H1 (cell line): ENCODE results near the gene BFSP2. TPM values are rescaled to one million over a fixed set of nuclear protein-coding genes. Genes with fewer than 3 reads are reported as not detected.

Experiments
- CBX5 ChIP-seq: fragments of 300-800, 300-1000 bp; sonication (generic); IDR thresholded peaks from 2 replicates; pipeline ENCODE4 v1.7.1; 2016; ENCODE audit warnings: antibody characterized with exemption, low read length, low read depth
- CBX8 ChIP-seq: fragments of 300-800, 300-1000 bp; sonication (generic); IDR thresholded peaks from 2 replicates; pipeline ENCODE4 v1.7.1; 2016; ENCODE audit warnings: low read depth, low read length, borderline replicate concordance
- CHD2 ChIP-seq: IDR thresholded peaks from 2 replicates; pipeline ENCODE4 v1.6.1; 2012; ENCODE audit warnings: low read length, improper control_type of control experiment
- CHD7 ChIP-seq: fragments of 300-600 bp; sonication (generic); IDR thresholded peaks from 2 replicates; pipeline ENCODE4 v1.7.1; 2012; ENCODE audit warnings: low read length, moderate library complexity, mild to moderate bottlenecking, inconsistent platforms; ENCODE audit not compliant: insufficient replicate concordance
- RBBP5 ChIP-seq: IDR thresholded peaks from 2 replicates; pipeline ENCODE4 v1.7.1; 2012; ENCODE audit warnings: low read depth, mild to moderate bottlenecking, inconsistent platforms, low read length, moderate library complexity, borderline replicate concordance
- SP1 ChIP-seq: IDR thresholded peaks from 2 replicates; pipeline ENCODE4 v1.6.1; 2011; ENCODE audit warnings: low read depth, low read length
- TAF1 ChIP-seq: IDR thresholded peaks from 2 replicates; pipeline ENCODE4 v1.6.1; 2011; ENCODE audit warnings: mild to moderate bottlenecking, low read depth, low read length
- polyA plus RNA-seq, 7 experiments: library from polyadenylated mRNA; depleted of rRNA in 3 of 7; stranded (reverse) in 5 of 7; unstranded in 2 of 7; fragments of >200 nt in 5 of 7; fragments of 200-250 nt in 2 of 7; gene quantifications; 1 replicate in 5 of 7; 2 replicates in 1 of 7; 4 replicates in 1 of 7; pipeline versions ENCODE4 v1.2.1 to v1.2.3, GENCODE V29; 2011 to 2013; ENCODE audit warnings: missing spikeins in 2 of 7, mixed read lengths in 2 of 7
- total RNA-seq: library from RNA; stranded (reverse); fragmentation: NEBNext Ultra II Directional; extraction: Animal tissue kit (Norgen Biotek cat#: 25700); gene quantifications from 2 replicates; pipeline ENCODE4 v1.2.1, GENCODE V29; 2021

The BFSP2 gene
- total and polyA plus RNA-seq, 2 of the 8 experiments (the other 6 are each of a cell fraction or from before 2014, with no cell fraction given) = not detected

GRCh38 chr3:133384331-133385027 is 15.4 kb upstream of the BFSP2 start (continued):
- TF ChIP-seq RBBP5 (no peak), SP1 (no peak), CBX8 (no peak), CBX5 (no peak), CHD7 (no peak), CHD2 (no peak), TAF1 (no peak)
